Prostate gland (tissue), 2 donors: Measurements from ENCODE around the gene CFAP210.

Experiments used
- POLR2A ChIP-seq: fragments of 450-650 bp; IDR thresholded peaks from one replicate; pipeline ENCODE4 v1.6.1; 2016; ENCODE audit warnings: antibody characterized with exemption, mild to moderate bottlenecking
- POLR2AphosphoS5 ChIP-seq: sonication (generic); formaldehyde crosslinking; IDR thresholded peaks from one replicate; pipeline ENCODE4 v1.6.1; 2017; ENCODE audit warnings: antibody characterized with exemption
- TF ChIP-seq, protein P1 (sequence below), 4 experiments: fragments of 200-600 bp in 2 of 4; fragments of 450-650 bp in 2 of 4; sonication (generic) in 2 of 4; IDR thresholded peaks; 1 replicate in 3 of 4; 2 replicates in 1 of 4; pipeline ENCODE4 v1.5.1; 2016 to 2019; ENCODE audit warnings: antibody characterized with exemption in 4 of 4, mild to moderate bottlenecking in 2 of 4, moderate library complexity in 2 of 4

GRCh38 chr2:169709331-169709730 lies 15.1 kb upstream of the CFAP210 start:
- TF ChIP-seq, protein P1, sequence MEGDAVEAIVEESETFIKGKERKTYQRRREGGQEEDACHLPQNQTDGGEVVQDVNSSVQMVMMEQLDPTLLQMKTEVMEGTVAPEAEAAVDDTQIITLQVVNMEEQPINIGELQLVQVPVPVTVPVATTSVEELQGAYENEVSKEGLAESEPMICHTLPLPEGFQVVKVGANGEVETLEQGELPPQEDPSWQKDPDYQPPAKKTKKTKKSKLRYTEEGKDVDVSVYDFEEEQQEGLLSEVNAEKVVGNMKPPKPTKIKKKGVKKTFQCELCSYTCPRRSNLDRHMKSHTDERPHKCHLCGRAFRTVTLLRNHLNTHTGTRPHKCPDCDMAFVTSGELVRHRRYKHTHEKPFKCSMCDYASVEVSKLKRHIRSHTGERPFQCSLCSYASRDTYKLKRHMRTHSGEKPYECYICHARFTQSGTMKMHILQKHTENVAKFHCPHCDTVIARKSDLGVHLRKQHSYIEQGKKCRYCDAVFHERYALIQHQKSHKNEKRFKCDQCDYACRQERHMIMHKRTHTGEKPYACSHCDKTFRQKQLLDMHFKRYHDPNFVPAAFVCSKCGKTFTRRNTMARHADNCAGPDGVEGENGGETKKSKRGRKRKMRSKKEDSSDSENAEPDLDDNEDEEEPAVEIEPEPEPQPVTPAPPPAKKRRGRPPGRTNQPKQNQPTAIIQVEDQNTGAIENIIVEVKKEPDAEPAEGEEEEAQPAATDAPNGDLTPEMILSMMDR (IDR thresholded peaks at IDR 0.05), result no peak
- no peak for TF ChIP-seq POLR2AphosphoS5
- TF ChIP-seq POLR2A, result no peak
